WTC11 (cell line): Measurements from ENCODE around the gene TBC1D14. TPM values are rescaled to one million over a fixed set of nuclear protein-coding genes. Genes with fewer than 3 reads are reported as not detected.

ENCODE experiments used
- ATAC-seq: fragments of 200-7000 bp; cut with Tn5 transposase; 2 replicates; pipeline ENCODE4 v1.10.0; 2021; ENCODE audit warnings: mild to moderate bottlenecking, moderate library complexity
- CTCF ChIA-PET: fragments of 300-600 bp; sonication (Branson Sonifier 250); formaldehyde crosslinking; loops from one replicate; lab custom pipeline; 2021; ENCODE audit warnings: antibody characterized with exemption; lab: Charles Lee
- POLR2A ChIA-PET: fragments of 350-600 bp; sonication (Branson Sonifier 250); formaldehyde crosslinking; loops from one replicate; lab custom pipeline; 2021; ENCODE audit warnings: antibody characterized with exemption; lab: Charles Lee
- DNase-seq: peaks from one replicate; pipeline ENCODE4 v3.0.0; 2021; ENCODE audit warnings: low spot score
- H3K27ac Mint-ChIP-seq: 2 replicates; pipeline ENCODE4 v1.8.0; 2021; ENCODE audit warnings: mixed read lengths
- H3K27me3 Mint-ChIP-seq: 2 replicates; pipeline ENCODE4 v1.8.0; 2021; ENCODE audit warnings: low read depth, mild to moderate bottlenecking, moderate library complexity, mixed read lengths
- H3K36me3 Mint-ChIP-seq: 2 replicates; pipeline ENCODE4 v1.8.0; 2021; ENCODE audit warnings: mixed read lengths
- H3K4me1 Mint-ChIP-seq: 2 replicates; pipeline ENCODE4 v1.8.0; 2022; ENCODE audit warnings: mixed read lengths
- H3K4me3 Mint-ChIP-seq: 2 replicates; pipeline ENCODE4 v1.8.0; 2021; ENCODE audit warnings: mild to moderate bottlenecking, moderate library complexity, mixed read lengths
- H3K9me3 Mint-ChIP-seq: 2 replicates; pipeline ENCODE4 v1.8.0; 2021; ENCODE audit warnings: mixed read lengths
- CBFB ChIP-seq: sonication (generic); formaldehyde crosslinking; IDR thresholded peaks from 2 replicates; pipeline ENCODE4 v1.8.1; 2022; ENCODE audit warnings: mild to moderate bottlenecking, low read depth, missing genetic modification reagents
- CREB1 ChIP-seq: sonication (generic); formaldehyde crosslinking; IDR thresholded peaks from 2 replicates; pipeline ENCODE4 v1.8.0; 2023; ENCODE audit warnings: mild to moderate bottlenecking, missing genetic modification reagents
- ELF4 ChIP-seq: sonication (generic); formaldehyde crosslinking; IDR thresholded peaks from 2 replicates; pipeline ENCODE4 v1.8.1; 2022; ENCODE audit warnings: low read depth, mild to moderate bottlenecking, moderate library complexity, missing genetic modification reagents
- FOXK1 ChIP-seq: sonication (generic); formaldehyde crosslinking; IDR thresholded peaks from 2 replicates; pipeline ENCODE4 v1.8.0; 2022; ENCODE audit warnings: mild to moderate bottlenecking, moderate library complexity, missing genetic modification reagents
- HMGA2 ChIP-seq: fragments of 250-450 bp; sonication (Bioruptor Pico); IDR thresholded peaks from 2 replicates; pipeline ENCODE4 v1.4.0; 2021; ENCODE audit warnings: mild to moderate bottlenecking, moderate library complexity
- IRF2 ChIP-seq: sonication (generic); formaldehyde crosslinking; IDR thresholded peaks from 2 replicates; pipeline ENCODE4 v1.8.0; 2022; ENCODE audit warnings: low read depth, missing genetic modification reagents, borderline replicate concordance
- MYBL2 ChIP-seq: sonication (generic); formaldehyde crosslinking; IDR thresholded peaks from 2 replicates; pipeline ENCODE4 v1.8.1; 2023; ENCODE audit warnings: mild to moderate bottlenecking, moderate library complexity, missing genetic modification reagents
- NFYB ChIP-seq: sonication (generic); formaldehyde crosslinking; conservative IDR thresholded peaks from 2 replicates; pipeline ENCODE4 v1.8.0; 2022; ENCODE audit warnings: low read depth, missing genetic modification reagents
- RELA ChIP-seq: sonication (generic); formaldehyde crosslinking; IDR thresholded peaks from 2 replicates; pipeline ENCODE4 v1.8.1; 2022; ENCODE audit warnings: missing genetic modification reagents, mild to moderate bottlenecking, borderline replicate concordance
- SP1 ChIP-seq: sonication (generic); formaldehyde crosslinking; conservative IDR thresholded peaks from 2 replicates; pipeline ENCODE4 v1.8.1; 2022; ENCODE audit warnings: missing genetic modification reagents
- ZNF121 ChIP-seq: sonication (generic); formaldehyde crosslinking; IDR thresholded peaks from 2 replicates; pipeline ENCODE4 v1.8.0; 2023; ENCODE audit warnings: missing genetic modification reagents
- ZNF219 ChIP-seq: sonication (generic); formaldehyde crosslinking; IDR thresholded peaks from 2 replicates; pipeline ENCODE4 v1.8.0; 2023; ENCODE audit warnings: missing genetic modification reagents, mild to moderate bottlenecking, borderline replicate concordance
- ZNF317 ChIP-seq: sonication (generic); formaldehyde crosslinking; IDR thresholded peaks from 2 replicates; pipeline ENCODE4 v1.8.1; 2023; ENCODE audit warnings: low read depth, mild to moderate bottlenecking, moderate library complexity, missing genetic modification reagents, borderline replicate concordance
- total RNA-seq: library from RNA; stranded (reverse); gene quantifications from 3 replicates; pipeline ENCODE4 v1.2.3, GENCODE V29; 2021
- TF ChIP-seq, protein P1 (sequence below): fragments of 250-450 bp; sonication (Bioruptor Pico); IDR thresholded peaks from 2 replicates; pipeline ENCODE4 v2.1.2; 2022; ENCODE audit warnings: mild to moderate bottlenecking, moderate library complexity
- TF ChIP-seq, protein P2 (sequence below): fragments of 250-450 bp; sonication (Bioruptor Pico); conservative IDR thresholded peaks from 2 replicates; pipeline ENCODE4 v1.9.0; 2021; ENCODE audit warnings: mild to moderate bottlenecking
- TF ChIP-seq, protein P3 (sequence below): sonication (generic); formaldehyde crosslinking; IDR thresholded peaks from 2 replicates; pipeline ENCODE4 v1.8.0; 2023; ENCODE audit warnings: missing genetic modification reagents, mild to moderate bottlenecking, borderline replicate concordance
- TF ChIP-seq, protein P4 (sequence below): sonication (generic); formaldehyde crosslinking; IDR thresholded peaks from 2 replicates; pipeline ENCODE4 v1.8.1; 2023; ENCODE audit warnings: mild to moderate bottlenecking, missing genetic modification reagents, moderate library complexity
- TF ChIP-seq, protein P5 (sequence below): sonication (generic); formaldehyde crosslinking; IDR thresholded peaks from 2 replicates; pipeline ENCODE4 v1.8.0; 2022; ENCODE audit warnings: mild to moderate bottlenecking, missing genetic modification reagents
- TF ChIP-seq, protein P6 (sequence below): sonication (generic); formaldehyde crosslinking; IDR thresholded peaks from 2 replicates; pipeline ENCODE4 v1.8.1; 2023; ENCODE audit warnings: mild to moderate bottlenecking, missing genetic modification reagents, moderate library complexity
- TF ChIP-seq, protein P7 (sequence below): sonication (generic); formaldehyde crosslinking; IDR thresholded peaks from 2 replicates; pipeline ENCODE4 v1.8.1; 2022; ENCODE audit warnings: mild to moderate bottlenecking, missing genetic modification reagents, moderate library complexity, borderline replicate concordance
- TF ChIP-seq, protein P8 (sequence below): sonication (generic); formaldehyde crosslinking; IDR thresholded peaks from 2 replicates; pipeline ENCODE4 v1.8.0; 2023; ENCODE audit warnings: mild to moderate bottlenecking, missing genetic modification reagents

Gene TBC1D14
- total RNA-seq, 1 experiment from 2014 or later, result 45.1 TPM

DNA sequence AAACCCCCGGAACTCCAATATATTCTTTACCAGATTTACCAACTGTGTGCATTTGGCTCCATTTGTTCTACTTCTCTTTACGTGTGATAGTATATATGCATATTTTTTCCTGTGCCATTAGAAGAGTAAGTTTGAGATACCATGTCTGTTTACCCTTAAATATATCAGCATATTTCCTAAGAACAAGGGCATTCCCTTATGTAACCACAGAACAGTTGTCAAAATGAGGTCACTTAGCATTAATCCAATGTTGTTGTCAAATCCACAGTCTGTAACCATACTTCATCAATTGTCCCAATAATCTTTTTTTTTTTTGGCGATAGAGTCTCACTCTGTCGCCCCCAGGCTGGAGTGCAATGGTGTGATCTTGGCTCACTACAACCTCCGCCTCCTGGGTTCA lies 55.2 kb downstream of the TBC1D14 start:
- CTCF ChIA-PET, result interaction anchor here (1.3 to 1.6 kb wide), 2 partner anchors 9 to 55 kb away, joined by 4 to 11 read pairs; partner anchors contain the start of gene TBC1D14
- TF ChIP-seq FOXK1 (CRISPR knock-in tag) (no peak), CBFB (CRISPR knock-in tag) (no peak), NFYB (CRISPR knock-in tag) (no peak), MYBL2 (CRISPR knock-in tag) (no peak), ZNF121 (CRISPR knock-in tag) (no peak), IRF2 (CRISPR knock-in tag) (no peak), SP1 (CRISPR knock-in tag) (no peak)
- TF ChIP-seq, protein P1, sequence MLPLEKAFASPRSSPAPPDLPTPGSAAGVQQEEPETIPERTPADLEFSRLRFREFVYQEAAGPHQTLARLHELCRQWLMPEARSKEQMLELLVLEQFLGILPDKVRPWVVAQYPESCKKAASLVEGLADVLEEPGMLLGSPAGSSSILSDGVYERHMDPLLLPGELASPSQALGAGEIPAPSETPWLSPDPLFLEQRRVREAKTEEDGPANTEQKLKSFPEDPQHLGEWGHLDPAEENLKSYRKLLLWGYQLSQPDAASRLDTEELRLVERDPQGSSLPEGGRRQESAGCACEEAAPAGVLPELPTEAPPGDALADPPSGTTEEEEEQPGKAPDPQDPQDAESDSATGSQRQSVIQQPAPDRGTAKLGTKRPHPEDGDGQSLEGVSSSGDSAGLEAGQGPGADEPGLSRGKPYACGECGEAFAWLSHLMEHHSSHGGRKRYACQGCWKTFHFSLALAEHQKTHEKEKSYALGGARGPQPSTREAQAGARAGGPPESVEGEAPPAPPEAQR, result no peak
- TF ChIP-seq, protein P2, sequence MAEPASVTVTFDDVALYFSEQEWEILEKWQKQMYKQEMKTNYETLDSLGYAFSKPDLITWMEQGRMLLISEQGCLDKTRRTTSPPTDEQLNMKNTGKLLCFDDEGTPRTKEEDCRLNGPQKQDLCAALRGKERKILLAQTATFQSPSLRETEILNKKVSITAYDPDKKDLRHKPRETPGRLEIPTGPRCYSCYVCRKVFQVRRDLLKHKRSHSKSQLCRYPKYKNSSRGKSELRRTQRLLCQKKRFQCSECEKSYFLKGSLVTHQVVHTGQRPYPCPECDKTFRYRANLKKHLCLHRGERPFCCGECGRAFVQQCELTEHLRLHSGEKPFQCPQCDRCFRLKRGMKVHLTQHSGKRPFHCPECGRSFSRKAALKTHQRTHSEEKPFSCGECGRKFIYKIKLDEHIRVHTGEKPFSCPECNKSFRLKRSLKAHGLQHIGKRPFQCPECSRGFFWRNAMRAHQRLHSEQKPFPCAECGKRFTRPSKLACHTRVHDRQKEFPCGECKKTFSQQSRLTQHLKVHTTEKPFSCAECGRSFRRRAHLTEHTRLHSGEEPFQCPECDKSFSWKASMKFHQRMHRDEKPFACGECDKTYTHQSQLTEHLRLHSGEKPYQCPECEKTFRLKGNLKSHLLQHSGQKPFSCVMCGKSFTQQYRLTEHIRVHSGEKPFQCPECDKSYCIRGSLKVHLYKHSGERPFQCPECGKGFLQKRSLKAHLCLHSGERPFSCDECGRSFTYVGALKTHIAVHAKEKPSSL (CRISPR knock-in tag), result no peak
- TF ChIP-seq, protein P3, sequence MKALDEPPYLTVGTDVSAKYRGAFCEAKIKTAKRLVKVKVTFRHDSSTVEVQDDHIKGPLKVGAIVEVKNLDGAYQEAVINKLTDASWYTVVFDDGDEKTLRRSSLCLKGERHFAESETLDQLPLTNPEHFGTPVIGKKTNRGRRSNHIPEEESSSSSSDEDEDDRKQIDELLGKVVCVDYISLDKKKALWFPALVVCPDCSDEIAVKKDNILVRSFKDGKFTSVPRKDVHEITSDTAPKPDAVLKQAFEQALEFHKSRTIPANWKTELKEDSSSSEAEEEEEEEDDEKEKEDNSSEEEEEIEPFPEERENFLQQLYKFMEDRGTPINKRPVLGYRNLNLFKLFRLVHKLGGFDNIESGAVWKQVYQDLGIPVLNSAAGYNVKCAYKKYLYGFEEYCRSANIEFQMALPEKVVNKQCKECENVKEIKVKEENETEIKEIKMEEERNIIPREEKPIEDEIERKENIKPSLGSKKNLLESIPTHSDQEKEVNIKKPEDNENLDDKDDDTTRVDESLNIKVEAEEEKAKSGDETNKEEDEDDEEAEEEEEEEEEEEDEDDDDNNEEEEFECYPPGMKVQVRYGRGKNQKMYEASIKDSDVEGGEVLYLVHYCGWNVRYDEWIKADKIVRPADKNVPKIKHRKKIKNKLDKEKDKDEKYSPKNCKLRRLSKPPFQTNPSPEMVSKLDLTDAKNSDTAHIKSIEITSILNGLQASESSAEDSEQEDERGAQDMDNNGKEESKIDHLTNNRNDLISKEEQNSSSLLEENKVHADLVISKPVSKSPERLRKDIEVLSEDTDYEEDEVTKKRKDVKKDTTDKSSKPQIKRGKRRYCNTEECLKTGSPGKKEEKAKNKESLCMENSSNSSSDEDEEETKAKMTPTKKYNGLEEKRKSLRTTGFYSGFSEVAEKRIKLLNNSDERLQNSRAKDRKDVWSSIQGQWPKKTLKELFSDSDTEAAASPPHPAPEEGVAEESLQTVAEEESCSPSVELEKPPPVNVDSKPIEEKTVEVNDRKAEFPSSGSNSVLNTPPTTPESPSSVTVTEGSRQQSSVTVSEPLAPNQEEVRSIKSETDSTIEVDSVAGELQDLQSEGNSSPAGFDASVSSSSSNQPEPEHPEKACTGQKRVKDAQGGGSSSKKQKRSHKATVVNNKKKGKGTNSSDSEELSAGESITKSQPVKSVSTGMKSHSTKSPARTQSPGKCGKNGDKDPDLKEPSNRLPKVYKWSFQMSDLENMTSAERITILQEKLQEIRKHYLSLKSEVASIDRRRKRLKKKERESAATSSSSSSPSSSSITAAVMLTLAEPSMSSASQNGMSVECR (CRISPR knock-in tag), result no peak
- TF ChIP-seq, protein P4, sequence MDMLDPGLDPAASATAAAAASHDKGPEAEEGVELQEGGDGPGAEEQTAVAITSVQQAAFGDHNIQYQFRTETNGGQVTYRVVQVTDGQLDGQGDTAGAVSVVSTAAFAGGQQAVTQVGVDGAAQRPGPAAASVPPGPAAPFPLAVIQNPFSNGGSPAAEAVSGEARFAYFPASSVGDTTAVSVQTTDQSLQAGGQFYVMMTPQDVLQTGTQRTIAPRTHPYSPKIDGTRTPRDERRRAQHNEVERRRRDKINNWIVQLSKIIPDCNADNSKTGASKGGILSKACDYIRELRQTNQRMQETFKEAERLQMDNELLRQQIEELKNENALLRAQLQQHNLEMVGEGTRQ, result no peak
- TF ChIP-seq, protein P5, sequence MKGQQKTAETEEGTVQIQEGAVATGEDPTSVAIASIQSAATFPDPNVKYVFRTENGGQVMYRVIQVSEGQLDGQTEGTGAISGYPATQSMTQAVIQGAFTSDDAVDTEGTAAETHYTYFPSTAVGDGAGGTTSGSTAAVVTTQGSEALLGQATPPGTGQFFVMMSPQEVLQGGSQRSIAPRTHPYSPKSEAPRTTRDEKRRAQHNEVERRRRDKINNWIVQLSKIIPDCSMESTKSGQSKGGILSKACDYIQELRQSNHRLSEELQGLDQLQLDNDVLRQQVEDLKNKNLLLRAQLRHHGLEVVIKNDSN, result no peak
- TF ChIP-seq, protein P6, sequence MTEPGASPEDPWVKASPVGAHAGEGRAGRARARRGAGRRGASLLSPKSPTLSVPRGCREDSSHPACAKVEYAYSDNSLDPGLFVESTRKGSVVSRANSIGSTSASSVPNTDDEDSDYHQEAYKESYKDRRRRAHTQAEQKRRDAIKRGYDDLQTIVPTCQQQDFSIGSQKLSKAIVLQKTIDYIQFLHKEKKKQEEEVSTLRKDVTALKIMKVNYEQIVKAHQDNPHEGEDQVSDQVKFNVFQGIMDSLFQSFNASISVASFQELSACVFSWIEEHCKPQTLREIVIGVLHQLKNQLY (CRISPR knock-in tag), result no peak
- TF ChIP-seq, all 79 proteins: peak for 0
- POLR2A ChIA-PET, result no interaction called here

DNA sequence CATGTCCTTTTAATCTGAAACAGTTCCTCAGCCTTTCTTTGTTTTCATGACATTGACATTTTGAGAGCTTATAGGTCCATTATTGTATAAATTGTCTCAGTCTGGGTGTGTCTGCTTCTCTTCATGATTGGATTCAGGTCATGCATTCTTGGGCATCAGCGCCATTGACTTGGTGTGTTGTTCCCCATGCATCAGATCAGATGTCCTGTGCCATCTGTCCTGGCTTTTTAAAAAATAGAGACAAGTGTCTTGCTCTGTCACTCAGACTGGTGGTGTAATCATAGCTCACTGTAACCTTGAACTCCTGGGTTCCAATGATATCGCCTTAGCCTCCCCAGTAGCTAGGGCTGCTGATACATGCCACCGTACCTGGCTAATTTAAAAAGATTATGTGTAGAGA lies 55.7 kb downstream of the TBC1D14 start:
- Mint-ChIP-seq H3K36me3 (peaks cover 15% of the 10 kb centered on the region; the same call in 1 of the 2 replicates), H3K27me3 (no peaks in the 10 kb centered on the region), H3K9me3 (no peaks in the 10 kb centered on the region), H3K4me1 (peaks cover 32% of the 10 kb centered on the region), H3K4me3 (no peak overlapping the region), H3K27ac (no peak overlapping the region)
- no peak for ATAC-seq
- ChIA-PET POLR2A (no interaction called here), CTCF (interaction anchor here (1.3 to 1.6 kb wide), 2 partner anchors 9 to 56 kb away, joined by 4 to 11 read pairs; partner anchors contain the start of gene TBC1D14)
- no peak for DNase-seq
- no peak for TF ChIP-seq ZNF219 (CRISPR knock-in tag)
- TF ChIP-seq, protein P7, sequence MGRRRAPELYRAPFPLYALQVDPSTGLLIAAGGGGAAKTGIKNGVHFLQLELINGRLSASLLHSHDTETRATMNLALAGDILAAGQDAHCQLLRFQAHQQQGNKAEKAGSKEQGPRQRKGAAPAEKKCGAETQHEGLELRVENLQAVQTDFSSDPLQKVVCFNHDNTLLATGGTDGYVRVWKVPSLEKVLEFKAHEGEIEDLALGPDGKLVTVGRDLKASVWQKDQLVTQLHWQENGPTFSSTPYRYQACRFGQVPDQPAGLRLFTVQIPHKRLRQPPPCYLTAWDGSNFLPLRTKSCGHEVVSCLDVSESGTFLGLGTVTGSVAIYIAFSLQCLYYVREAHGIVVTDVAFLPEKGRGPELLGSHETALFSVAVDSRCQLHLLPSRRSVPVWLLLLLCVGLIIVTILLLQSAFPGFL (CRISPR knock-in tag), result no peak
- TF ChIP-seq ELF4 (CRISPR knock-in tag), result no peak
- no peak for TF ChIP-seq ZNF317 (CRISPR knock-in tag)
- no peak for TF ChIP-seq HMGA2 (CRISPR knock-in tag)
- no peak for TF ChIP-seq RELA (CRISPR knock-in tag)
- no peak for TF ChIP-seq CREB1
- TF ChIP-seq, protein P8, sequence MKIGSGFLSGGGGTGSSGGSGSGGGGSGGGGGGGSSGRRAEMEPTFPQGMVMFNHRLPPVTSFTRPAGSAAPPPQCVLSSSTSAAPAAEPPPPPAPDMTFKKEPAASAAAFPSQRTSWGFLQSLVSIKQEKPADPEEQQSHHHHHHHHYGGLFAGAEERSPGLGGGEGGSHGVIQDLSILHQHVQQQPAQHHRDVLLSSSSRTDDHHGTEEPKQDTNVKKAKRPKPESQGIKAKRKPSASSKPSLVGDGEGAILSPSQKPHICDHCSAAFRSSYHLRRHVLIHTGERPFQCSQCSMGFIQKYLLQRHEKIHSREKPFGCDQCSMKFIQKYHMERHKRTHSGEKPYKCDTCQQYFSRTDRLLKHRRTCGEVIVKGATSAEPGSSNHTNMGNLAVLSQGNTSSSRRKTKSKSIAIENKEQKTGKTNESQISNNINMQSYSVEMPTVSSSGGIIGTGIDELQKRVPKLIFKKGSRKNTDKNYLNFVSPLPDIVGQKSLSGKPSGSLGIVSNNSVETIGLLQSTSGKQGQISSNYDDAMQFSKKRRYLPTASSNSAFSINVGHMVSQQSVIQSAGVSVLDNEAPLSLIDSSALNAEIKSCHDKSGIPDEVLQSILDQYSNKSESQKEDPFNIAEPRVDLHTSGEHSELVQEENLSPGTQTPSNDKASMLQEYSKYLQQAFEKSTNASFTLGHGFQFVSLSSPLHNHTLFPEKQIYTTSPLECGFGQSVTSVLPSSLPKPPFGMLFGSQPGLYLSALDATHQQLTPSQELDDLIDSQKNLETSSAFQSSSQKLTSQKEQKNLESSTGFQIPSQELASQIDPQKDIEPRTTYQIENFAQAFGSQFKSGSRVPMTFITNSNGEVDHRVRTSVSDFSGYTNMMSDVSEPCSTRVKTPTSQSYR, result no peak

More for the DNA sequence above, 55.2 kb downstream of the TBC1D14 start:
- no peak overlapping the region for H3K4me3 Mint-ChIP-seq
- H3K36me3 Mint-ChIP-seq, result peaks cover 12% of the 10 kb centered on the region; the same call in 1 of the 2 replicates
- DNase-seq (no peak), ATAC-seq (no peak)
- H3K27me3 Mint-ChIP-seq, result no peaks in the 10 kb centered on the region
- no peaks in the 10 kb centered on the region for H3K9me3 Mint-ChIP-seq
- H3K27ac Mint-ChIP-seq, result no peak overlapping the region
- H3K4me1 Mint-ChIP-seq, result peaks cover 32% of the 10 kb centered on the region
